B cell (primary cell): ENCODE measurements around the gene ZNF99.
"Not testable (repeated sequence)": the region's sequence is repeated elsewhere in the genome, so short reads cannot be mapped to it uniquely, and the experiment has no call there.

Experiments
- CTCF ChIP-seq: fragments of 200-600 bp; IDR thresholded peaks from one replicate; pipeline ENCODE4 v1.8.0; 2022; ENCODE audit warnings: antibody characterized with exemption, mild to moderate bottlenecking
- EZH2 ChIP-seq: IDR thresholded peaks from 2 replicates; pipeline ENCODE4 v1.6.1; 2012; ENCODE audit warnings: borderline replicate concordance, low read depth, mild to moderate bottlenecking, moderate library complexity, low read length; ENCODE audit not compliant: insufficient read depth, poor library complexity, severe bottlenecking

GRCh38 chr19:22792863-22793262 lies 8.9 kb upstream of the ZNF99 start:
- TF ChIP-seq CTCF, EZH2: not testable (repeated sequence)
